GM13977 (cell line): ENCODE data around the gene CWF19L2.
"Not testable (repeated sequence)": the region's sequence is repeated elsewhere in the genome, so short reads cannot be mapped to it uniquely, and the experiment has no call there.

ENCODE experiments used
- DNase-seq: peaks from one replicate; pipeline ENCODE4 v3.0.0; 2012; ENCODE audit warnings: low spot score
- CTCF ChIP-seq: IDR thresholded peaks from 2 replicates; pipeline ENCODE4 v1.5.1; 2012; ENCODE audit warnings: mild to moderate bottlenecking, control low read depth; ENCODE audit not compliant: insufficient read depth; ENCODE audit errors: extremely low read depth, missing control alignments
- in situ Hi-C: fragments of 300-500 bp; cut with MboI; formaldehyde crosslinking; loops from one replicate; pipeline ENCODE4 v1.12.0; 2022; ENCODE audit warnings: low sequenced_read_pairs, low pct_unique_long_range_greater_than_20kb, mixed read lengths, inconsistent platforms; ENCODE audit not compliant: unreplicated experiment

Gene CWF19L2

GRCh38 chr11:107439586-107440167, 17.9 kb downstream of the CWF19L2 start:
- no peak for DNase-seq
- in situ Hi-C loops, result no loop called here
- no peak for TF ChIP-seq CTCF

GRCh38 chr11:107438148-107438547, 19.5 kb downstream of the CWF19L2 start:
- TF ChIP-seq CTCF, result no peak

GRCh38 chr11:107430525-107430924, 27.1 kb downstream of the CWF19L2 start:
- in situ Hi-C loops, result no loop called here
- no peak for TF ChIP-seq CTCF

More at GRCh38 chr11:107438148-107438547, 19.5 kb downstream of the CWF19L2 start:
- DNase-seq, result no peak
- in situ Hi-C loops, result no loop called here

GRCh38 chr11:107427569-107428180, 29.9 kb downstream of the CWF19L2 start:
- DNase-seq, result no peak
- in situ Hi-C loops, result no loop called here
- TF ChIP-seq CTCF, result no peak

More at GRCh38 chr11:107430525-107430924, 27.1 kb downstream of the CWF19L2 start:
- no peak for DNase-seq

- in situ Hi-C loops, result no loop called here
- no peak for DNase-seq
- no peak for TF ChIP-seq CTCF
Observed at GRCh38 chr11:107413352-107413751, 44.3 kb downstream of the CWF19L2 start.

GRCh38 chr11:107408762-107409211, 48.8 kb downstream of the CWF19L2 start:
- TF ChIP-seq CTCF, result no peak
- no peak for DNase-seq
- in situ Hi-C loops, result no loop called here

GRCh38 chr11:107405260-107405659, 52.4 kb downstream of the CWF19L2 start:
- no peak for TF ChIP-seq CTCF

GRCh38 chr11:107401131-107401530, 56.5 kb downstream of the CWF19L2 start:
- DNase-seq, in situ Hi-C loops: not testable (repeated sequence)

More at GRCh38 chr11:107405260-107405659, 52.4 kb downstream of the CWF19L2 start:
- in situ Hi-C loops, result no loop called here
- no peak for DNase-seq
